Measurements from ENCODE around the gene PRPSAP2. TPM values are rescaled to one million over a fixed set of nuclear protein-coding genes. Genes with fewer than 3 reads are reported as not detected.
"Not testable (repeated sequence)": the region's sequence is repeated elsewhere in the genome, so short reads cannot be mapped to it uniquely, and the experiment has no call there.

Gene PRPSAP2
- total RNA-seq, 1 donor from 2014 or later: 40.7 TPM

- Histone ChIP-seq H3K27ac (ENCODE audit: low read depth, low read length) (no peak overlapping the region), H3K4me3 (ENCODE audit: low read length in 3 of 3) (peak overlapping the region in 1 of 3 donors; percentile 6), H3K4me1 (ENCODE audit: control insufficient read depth in 3 of 3, insufficient read depth in 3 of 3, low read length in 3 of 3) (peaks cover 0 to 3% (median 0%) of the 10 kb centered on the region in 3 donors), H3K36me3 (ENCODE audit: control insufficient read depth in 3 of 3, insufficient read depth in 3 of 3, low read length in 3 of 3) (no peaks in the 10 kb centered on the region), H3K9ac (ENCODE audit: low read depth in 1 of 3, low read length in 3 of 3) (no peak overlapping the region), H3K27me3 (ENCODE audit: control insufficient read depth in 3 of 3, insufficient read depth in 3 of 3, low read length in 3 of 3) (peaks cover 24 to 33% (median 27%) of the 10 kb centered on the region in 3 donors), H3K9me3 (ENCODE audit: control insufficient read depth in 3 of 3, low read length in 3 of 3) (no peaks in the 10 kb centered on the region)
Measured at GRCh38 chr17:18950944-18951905, 93.3 kb downstream of the PRPSAP2 start.

DNA sequence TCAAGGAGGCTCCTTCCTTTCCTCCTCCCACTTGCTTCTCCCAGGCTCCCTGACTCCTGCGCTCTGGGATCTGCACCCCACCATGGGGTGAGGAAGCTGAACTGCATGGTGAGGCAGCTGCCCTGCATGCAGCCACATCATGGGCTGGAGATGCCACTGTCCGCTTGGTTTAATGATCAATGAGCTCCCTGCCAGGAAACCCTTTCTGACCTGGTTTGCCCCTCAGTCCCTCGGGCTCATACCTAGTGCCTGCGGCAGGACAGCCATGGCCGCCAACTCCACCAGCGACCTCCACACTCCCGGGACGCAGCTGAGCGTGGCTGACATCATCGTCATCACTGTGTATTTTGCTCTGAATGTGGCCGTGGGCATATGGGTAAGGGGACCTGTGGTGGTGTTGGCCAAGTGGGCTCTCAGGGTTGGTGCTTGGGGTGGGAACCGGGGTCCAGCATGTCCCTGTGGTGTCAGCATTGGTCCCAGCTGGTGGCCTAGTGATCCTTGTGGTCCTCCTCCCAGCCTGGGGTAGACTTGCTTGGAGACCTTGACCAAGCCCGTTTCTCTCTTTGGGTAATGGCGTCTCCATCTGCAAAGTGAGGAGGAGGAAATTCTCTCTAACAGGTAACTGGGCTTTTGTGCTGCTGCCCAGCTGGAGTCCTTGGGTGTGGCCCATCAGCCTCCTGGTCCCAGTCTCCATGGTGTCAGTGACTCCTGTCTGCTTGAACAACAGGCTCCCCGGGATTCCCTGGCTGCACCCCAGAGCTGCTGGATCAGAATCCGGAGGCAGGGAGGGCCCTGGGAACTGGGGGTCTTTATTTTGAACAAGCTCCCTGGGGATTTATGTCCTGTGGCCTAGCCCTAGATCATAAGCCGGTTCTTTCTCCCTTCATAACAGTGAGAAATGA, 94.3 kb downstream of the PRPSAP2 start, which contains the start of gene SLC5A10:
Gene SLC5A10, plus strand, starts transcription at position 225 of the 902 bp plus-strand sequence. Its CDS starts 41 bp downstream, at position 266.
- H3K36me3 ChIP-seq (ENCODE audit: control insufficient read depth in 3 of 3, insufficient read depth in 3 of 3, low read length in 3 of 3): no peaks in the 10 kb centered on the region
- H3K9ac ChIP-seq (ENCODE audit: low read depth in 1 of 3, low read length in 3 of 3): no peak within 1 kb of the TSS
- peak within 1 kb of the TSS in 1 of 3 donors; percentile 6 for H3K4me3 ChIP-seq (ENCODE audit: low read length in 3 of 3)
- H3K27me3 ChIP-seq (ENCODE audit: control insufficient read depth in 3 of 3, insufficient read depth in 3 of 3, low read length in 3 of 3): peaks cover 22 to 29% (median 27%) of the 10 kb centered on the region in 3 donors
- H3K9me3 ChIP-seq (ENCODE audit: control insufficient read depth in 3 of 3, low read length in 3 of 3): no peaks in the 10 kb centered on the region
- H3K4me1 ChIP-seq (ENCODE audit: control insufficient read depth in 3 of 3, insufficient read depth in 3 of 3, low read length in 3 of 3): peaks cover 0 to 3% (median 0%) of the 10 kb centered on the region in 3 donors
- no peak within 1 kb of the TSS for H3K27ac ChIP-seq (ENCODE audit: low read depth, low read length)

- Histone ChIP-seq H3K9me3 (ENCODE audit: control insufficient read depth in 3 of 3, low read length in 3 of 3) (no peaks in the 10 kb centered on the region), H3K4me1 (ENCODE audit: control insufficient read depth in 3 of 3, insufficient read depth in 3 of 3, low read length in 3 of 3) (peaks cover 0 to 3% (median 0%) of the 10 kb centered on the region in 3 donors), H3K4me3 (ENCODE audit: low read length in 3 of 3) (no peak overlapping the region), H3K36me3 (ENCODE audit: control insufficient read depth in 3 of 3, insufficient read depth in 3 of 3, low read length in 3 of 3) (no peaks in the 10 kb centered on the region), H3K27me3 (ENCODE audit: control insufficient read depth in 3 of 3, insufficient read depth in 3 of 3, low read length in 3 of 3) (peaks cover 18 to 23% (median 20%) of the 10 kb centered on the region in 3 donors), H3K9ac (ENCODE audit: low read depth in 1 of 3, low read length in 3 of 3) (no peak overlapping the region), H3K27ac (ENCODE audit: low read depth, low read length) (no peak overlapping the region)
Measured at GRCh38 chr17:18953231-18953728, 95.3 kb downstream of the PRPSAP2 start.

DNA sequence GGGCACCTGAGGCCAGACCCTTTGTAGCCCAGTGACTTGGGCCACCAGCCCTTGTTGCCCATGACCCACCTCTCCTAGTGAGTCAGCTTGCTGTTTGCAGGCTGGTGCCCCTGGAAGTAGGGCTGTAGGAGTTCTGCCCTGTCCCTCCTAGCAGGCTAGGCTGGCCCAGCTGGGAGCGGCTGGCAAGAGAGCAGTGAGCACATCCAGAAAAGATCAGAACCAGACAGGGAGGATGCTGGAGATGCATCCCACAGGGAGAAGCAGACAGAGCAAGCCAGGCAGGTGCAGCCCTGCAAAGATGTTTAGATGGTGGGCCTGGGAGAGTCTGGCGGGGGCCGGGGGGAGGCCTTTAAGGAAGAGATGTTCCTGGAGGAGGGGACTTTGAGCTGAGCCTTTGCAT, 96.4 kb downstream of the PRPSAP2 start:
- Histone ChIP-seq H3K4me3 (ENCODE audit: low read length in 3 of 3) (no peak overlapping the region), H3K36me3 (ENCODE audit: control insufficient read depth in 3 of 3, insufficient read depth in 3 of 3, low read length in 3 of 3) (no peaks in the 10 kb centered on the region), H3K9ac (ENCODE audit: low read depth in 1 of 3, low read length in 3 of 3) (no peak overlapping the region), H3K27me3 (ENCODE audit: control insufficient read depth in 3 of 3, insufficient read depth in 3 of 3, low read length in 3 of 3) (peaks cover 13 to 19% (median 18%) of the 10 kb centered on the region in 3 donors), H3K27ac (ENCODE audit: low read depth, low read length) (no peak overlapping the region), H3K9me3 (ENCODE audit: control insufficient read depth in 3 of 3, low read length in 3 of 3) (no peaks in the 10 kb centered on the region), H3K4me1 (ENCODE audit: control insufficient read depth in 3 of 3, insufficient read depth in 3 of 3, low read length in 3 of 3) (peaks cover 0 to 3% (median 0%) of the 10 kb centered on the region in 3 donors)

- H3K27me3 ChIP-seq (ENCODE audit: control insufficient read depth in 3 of 3, insufficient read depth in 3 of 3, low read length in 3 of 3): peaks cover 6 to 12% (median 11%) of the 10 kb centered on the region in 3 donors
- no peak overlapping the region for H3K4me3 ChIP-seq (ENCODE audit: low read length in 3 of 3)
- H3K36me3 ChIP-seq (ENCODE audit: control insufficient read depth in 3 of 3, insufficient read depth in 3 of 3, low read length in 3 of 3): no peaks in the 10 kb centered on the region
- H3K9me3 ChIP-seq (ENCODE audit: control insufficient read depth in 3 of 3, low read length in 3 of 3): no peaks in the 10 kb centered on the region
- H3K4me1 ChIP-seq (ENCODE audit: control insufficient read depth in 3 of 3, insufficient read depth in 3 of 3, low read length in 3 of 3): peaks cover 0 to 3% (median 0%) of the 10 kb centered on the region in 3 donors
- H3K27ac ChIP-seq (ENCODE audit: low read depth, low read length): no peak overlapping the region
- H3K9ac ChIP-seq (ENCODE audit: low read depth in 1 of 3, low read length in 3 of 3): no peak overlapping the region
Measured at GRCh38 chr17:18955009-18955408, 97.1 kb downstream of the PRPSAP2 start.

- not testable (repeated sequence) for H3K27ac ChIP-seq (ENCODE audit: low read depth, low read length); H3K36me3 ChIP-seq (ENCODE audit: control insufficient read depth in 3 of 3, insufficient read depth in 3 of 3, low read length in 3 of 3); H3K9ac ChIP-seq (ENCODE audit: low read depth in 1 of 3, low read length in 3 of 3); H3K27me3 ChIP-seq (ENCODE audit: control insufficient read depth in 3 of 3, insufficient read depth in 3 of 3, low read length in 3 of 3); H3K4me3 ChIP-seq (ENCODE audit: low read length in 3 of 3); H3K4me1 ChIP-seq (ENCODE audit: control insufficient read depth in 3 of 3, insufficient read depth in 3 of 3, low read length in 3 of 3); H3K9me3 ChIP-seq (ENCODE audit: control insufficient read depth in 3 of 3, low read length in 3 of 3)
Measured at GRCh38 chr17:18956021-18956420, 98.1 kb downstream of the PRPSAP2 start.

GRCh38 chr17:18956581-18956980, 98.7 kb downstream of the PRPSAP2 start:
- Histone ChIP-seq H3K4me1 (ENCODE audit: control insufficient read depth in 3 of 3, insufficient read depth in 3 of 3, low read length in 3 of 3) (peaks cover 0 to 5% (median 3%) of the 10 kb centered on the region in 3 donors), H3K9ac (ENCODE audit: low read depth in 1 of 3, low read length in 3 of 3) (no peak overlapping the region), H3K9me3 (ENCODE audit: control insufficient read depth in 3 of 3, low read length in 3 of 3) (no peaks in the 10 kb centered on the region), H3K27ac (ENCODE audit: low read depth, low read length) (no peak overlapping the region), H3K4me3 (ENCODE audit: low read length in 3 of 3) (no peak overlapping the region), H3K36me3 (ENCODE audit: control insufficient read depth in 3 of 3, insufficient read depth in 3 of 3, low read length in 3 of 3) (no peaks in the 10 kb centered on the region), H3K27me3 (ENCODE audit: control insufficient read depth in 3 of 3, insufficient read depth in 3 of 3, low read length in 3 of 3) (peaks cover 0 to 1% (median 0%) of the 10 kb centered on the region in 3 donors)

- Histone ChIP-seq H3K36me3 (ENCODE audit: control insufficient read depth in 3 of 3, insufficient read depth in 3 of 3, low read length in 3 of 3) (no peaks in the 10 kb centered on the region), H3K4me3 (ENCODE audit: low read length in 3 of 3) (no peak overlapping the region), H3K27me3 (ENCODE audit: control insufficient read depth in 3 of 3, insufficient read depth in 3 of 3, low read length in 3 of 3) (no peaks in the 10 kb centered on the region), H3K4me1 (ENCODE audit: control insufficient read depth in 3 of 3, insufficient read depth in 3 of 3, low read length in 3 of 3) (peaks cover 0 to 5% (median 3%) of the 10 kb centered on the region in 3 donors), H3K9me3 (ENCODE audit: control insufficient read depth in 3 of 3, low read length in 3 of 3) (no peaks in the 10 kb centered on the region), H3K9ac (ENCODE audit: low read depth in 1 of 3, low read length in 3 of 3) (no peak overlapping the region), H3K27ac (ENCODE audit: low read depth, low read length) (no peak overlapping the region)
Measured at GRCh38 chr17:18957831-18958230, 99.9 kb downstream of the PRPSAP2 start.

DNA sequence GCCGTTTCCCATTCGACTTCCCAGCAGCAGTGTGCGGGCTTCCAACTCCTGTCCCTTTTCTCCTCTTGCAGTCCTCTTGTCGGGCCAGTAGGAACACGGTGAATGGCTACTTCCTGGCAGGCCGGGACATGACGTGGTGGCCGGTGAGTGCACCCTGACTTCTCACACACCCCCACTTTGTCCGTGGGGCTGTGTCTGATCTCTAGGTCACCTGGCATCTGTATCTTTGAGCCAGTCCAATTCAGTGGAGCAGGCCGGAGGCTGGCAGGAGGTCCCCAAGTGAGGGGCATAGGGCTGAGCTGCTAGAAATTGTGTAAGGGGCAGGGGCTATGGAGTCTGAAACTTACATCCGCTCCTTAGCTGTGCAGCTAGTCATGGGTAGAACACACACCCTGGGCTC, 100.7 kb downstream of the PRPSAP2 start:
- Histone ChIP-seq H3K27ac (ENCODE audit: low read depth, low read length) (no peak overlapping the region), H3K4me1 (ENCODE audit: control insufficient read depth in 3 of 3, insufficient read depth in 3 of 3, low read length in 3 of 3) (peaks cover 0 to 5% (median 3%) of the 10 kb centered on the region in 3 donors), H3K9ac (ENCODE audit: low read depth in 1 of 3, low read length in 3 of 3) (no peak overlapping the region), H3K27me3 (ENCODE audit: control insufficient read depth in 3 of 3, insufficient read depth in 3 of 3, low read length in 3 of 3) (no peaks in the 10 kb centered on the region), H3K9me3 (ENCODE audit: control insufficient read depth in 3 of 3, low read length in 3 of 3) (no peaks in the 10 kb centered on the region), H3K4me3 (ENCODE audit: low read length in 3 of 3) (no peak overlapping the region), H3K36me3 (ENCODE audit: control insufficient read depth in 3 of 3, insufficient read depth in 3 of 3, low read length in 3 of 3) (no peaks in the 10 kb centered on the region)
